ENCODE results near the gene ZDHHC1.

Gene ZDHHC1

GRCh38 chr16:67409631-67410030, 6.6 kb downstream of the ZDHHC1 start:
- DNase-seq (ENCODE audit: low read depth in 2 of 2), result no peak

GRCh38 chr16:67407788-67408452, 8.4 kb downstream of the ZDHHC1 start:
- DNase-seq (ENCODE audit: low read depth in 2 of 2), result no peak

GRCh38 chr16:67407176-67407787, 9.0 kb downstream of the ZDHHC1 start:
- DNase-seq (ENCODE audit: low read depth in 2 of 2), result no peak

GRCh38 chr16:67406111-67406971, 9.9 kb downstream of the ZDHHC1 start:
- DNase-seq (ENCODE audit: low read depth in 2 of 2), result no peak

DNA sequence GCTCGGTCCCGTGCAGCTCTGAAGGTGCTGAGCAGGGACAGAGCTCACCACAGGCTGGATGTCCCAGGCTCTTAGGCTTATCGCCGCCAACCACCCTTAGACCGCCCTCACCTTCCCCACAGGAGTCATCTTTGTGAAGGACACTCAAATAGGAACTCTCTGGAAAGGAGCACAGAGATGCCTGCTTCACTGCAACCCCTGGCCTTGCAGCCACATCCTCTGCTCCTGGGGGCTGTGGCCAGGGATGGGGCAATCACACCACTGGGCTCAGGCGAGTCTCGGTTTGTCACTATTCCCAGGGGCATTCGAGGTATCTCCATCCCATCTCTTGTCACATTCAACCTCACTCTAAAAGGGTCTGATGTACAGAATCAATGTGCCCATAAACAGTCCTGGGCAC, 10.9 kb downstream of the ZDHHC1 start:
- no peak for DNase-seq (ENCODE audit: low read depth in 2 of 2)

DNA sequence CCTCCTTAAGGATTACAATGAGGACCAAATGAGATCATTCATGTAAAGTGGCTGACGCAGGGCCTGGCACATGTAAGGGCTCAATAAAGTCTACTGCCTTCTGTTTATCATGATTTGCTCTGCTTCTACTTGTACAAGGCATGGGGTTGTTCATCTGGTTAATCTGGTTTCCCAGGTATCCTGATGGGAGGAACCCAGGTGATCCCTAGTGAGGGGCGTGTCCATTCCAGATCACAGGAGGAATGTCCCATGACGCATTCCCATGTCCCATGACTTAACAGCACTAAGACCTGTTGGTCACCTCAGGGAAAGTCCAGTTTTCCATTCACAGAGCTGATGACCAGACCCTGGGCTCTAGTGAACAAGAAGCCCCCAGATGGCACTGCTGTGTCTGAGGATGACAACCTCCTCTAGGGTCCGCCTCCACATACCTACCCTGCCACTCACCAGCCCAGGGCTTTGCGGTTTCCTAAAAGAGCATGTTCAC, 11.5 kb downstream of the ZDHHC1 start:
- no peak for DNase-seq (ENCODE audit: low read depth in 2 of 2)

GRCh38 chr16:67403976-67404555, 12.2 kb downstream of the ZDHHC1 start:
- no peak for DNase-seq (ENCODE audit: low read depth in 2 of 2)

DNA sequence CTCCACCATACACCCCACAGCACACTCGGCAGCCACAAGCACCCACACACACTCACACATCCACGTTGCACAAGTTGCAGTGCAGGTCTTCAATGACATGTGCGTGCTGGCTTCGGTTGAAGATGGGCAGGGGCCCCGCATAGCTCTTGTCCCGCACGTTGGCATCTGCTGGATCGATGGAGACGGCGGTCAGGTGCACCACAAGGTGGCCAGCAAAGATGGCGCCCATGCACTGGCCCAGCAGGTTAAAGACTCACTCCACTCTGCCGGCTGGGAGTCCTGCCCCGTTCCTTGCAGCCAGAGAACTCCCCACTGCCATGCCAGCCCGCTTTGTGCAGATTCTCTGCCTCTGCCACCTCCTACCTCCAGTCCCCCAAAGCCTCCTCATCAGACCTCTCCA, 15.4 kb downstream of the ZDHHC1 start:
- no peak for DNase-seq (ENCODE audit: low read depth in 2 of 2)

DNA sequence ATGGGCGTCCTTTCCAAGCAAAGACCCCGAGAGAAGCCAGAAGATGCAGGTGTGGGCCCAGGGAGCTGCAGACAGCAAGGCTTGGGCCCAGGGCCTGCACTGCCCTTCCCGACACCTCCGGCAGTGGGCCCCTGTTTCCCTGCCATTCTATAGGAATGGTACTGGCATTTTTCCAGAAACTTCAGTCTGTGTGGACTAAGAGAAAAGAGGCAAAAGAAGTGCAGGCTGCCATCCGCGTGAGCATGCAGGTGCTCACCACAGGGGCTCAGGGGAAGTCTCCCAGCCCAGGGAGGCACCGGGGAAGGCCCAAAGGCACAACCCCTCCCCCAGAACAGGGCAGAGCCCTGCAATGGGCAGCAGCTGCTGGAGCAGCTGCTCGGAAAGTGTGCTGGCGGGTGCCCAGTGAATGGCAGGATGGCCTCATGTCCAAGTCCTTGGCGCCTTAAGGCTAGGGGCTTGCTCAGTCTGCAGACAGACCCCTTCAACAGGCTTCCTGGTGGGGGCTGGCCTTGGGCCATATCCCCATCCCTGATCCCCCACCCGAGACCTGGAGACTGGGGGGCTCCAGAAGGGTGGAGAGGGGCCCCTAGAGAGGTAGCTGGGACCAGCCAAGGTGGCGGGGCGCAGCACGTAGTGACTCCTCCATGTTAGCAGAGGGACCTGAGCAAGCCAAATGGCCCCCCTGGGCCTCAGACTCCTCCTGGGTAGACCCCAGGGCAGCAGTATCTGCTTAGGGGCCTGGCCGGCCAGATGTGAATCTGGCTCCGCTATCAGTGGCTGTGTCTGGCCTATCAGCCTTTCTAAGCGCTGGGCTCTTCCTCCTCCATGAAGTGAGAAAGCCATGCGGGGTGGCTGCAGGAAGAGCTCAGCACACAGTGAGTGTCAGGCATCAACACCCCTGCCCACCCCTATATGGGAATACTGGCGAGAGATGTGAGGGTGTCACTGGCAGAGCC, 16.2 kb downstream of the ZDHHC1 start:
- no peak for DNase-seq (ENCODE audit: low read depth in 2 of 2)

DNA sequence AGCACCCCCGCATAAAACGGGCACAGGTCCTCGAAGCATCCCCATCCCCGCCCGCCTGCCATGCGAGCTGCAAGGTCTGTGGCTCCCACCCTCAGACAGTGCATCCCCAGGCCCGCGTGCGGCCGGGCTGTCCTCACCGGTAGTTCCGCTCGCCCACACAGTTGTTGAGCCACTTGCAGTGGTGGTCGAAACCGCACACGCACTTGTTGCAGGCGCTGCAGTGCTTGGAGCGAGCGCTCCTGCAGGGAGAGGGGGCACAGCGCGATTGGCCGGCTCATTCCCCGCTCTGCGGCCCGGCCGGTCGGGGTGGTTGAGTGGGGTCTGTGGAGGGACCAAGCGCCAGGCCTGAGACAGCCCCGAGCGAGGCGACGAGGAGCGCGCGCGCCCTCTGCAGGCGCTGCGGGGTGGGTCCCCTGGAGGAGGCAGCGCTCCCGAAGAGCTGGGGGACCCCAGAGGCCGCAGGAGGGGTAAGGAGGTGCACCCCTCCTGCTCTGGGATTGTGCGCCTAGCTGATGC, 17.0 kb downstream of the ZDHHC1 start:
- peak in 1 of 2 donors; percentile 37 for DNase-seq (ENCODE audit: low read depth in 2 of 2)

GRCh38 chr16:67398546-67399217, 17.6 kb downstream of the ZDHHC1 start:
- DNase-seq (ENCODE audit: low read depth in 2 of 2), result no peak

GRCh38 chr16:67397812-67398545, 18.3 kb downstream of the ZDHHC1 start:
- no peak for DNase-seq (ENCODE audit: low read depth in 2 of 2)

- DNase-seq (ENCODE audit: low read depth in 2 of 2), result no peak
Observed at GRCh38 chr16:67397036-67397801, 19.1 kb downstream of the ZDHHC1 start.

- no peak for DNase-seq (ENCODE audit: low read depth in 2 of 2)
Observed at GRCh38 chr16:67396159-67397035, 19.9 kb downstream of the ZDHHC1 start.

GRCh38 chr16:67395458-67396158, 20.7 kb downstream of the ZDHHC1 start:
- no peak for DNase-seq (ENCODE audit: low read depth in 2 of 2)

DNA sequence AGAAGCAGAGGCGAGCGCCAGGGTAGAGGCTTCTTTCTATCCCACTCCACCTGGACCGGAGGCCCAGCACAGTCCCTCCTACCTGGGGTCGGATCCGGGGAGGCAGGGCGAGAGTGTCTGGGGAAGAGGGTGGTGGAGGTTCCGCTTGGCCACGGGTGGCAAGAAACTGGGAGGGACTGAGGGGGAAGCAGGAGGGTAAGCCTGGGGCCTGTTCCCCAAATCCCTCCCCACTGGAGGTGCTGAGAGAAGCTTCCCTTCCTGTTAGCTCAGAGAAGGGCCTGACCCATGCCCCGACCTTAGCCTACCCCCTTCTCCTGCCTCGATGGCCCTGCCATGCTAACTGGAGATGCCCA, 21.2 kb downstream of the ZDHHC1 start:
- no peak for DNase-seq (ENCODE audit: low read depth in 2 of 2)
